OCI-M2 (cell line): ENCODE data around the gene ZNF335.

Source experiments
- DNase-seq: peaks from one replicate; lab custom pipeline; 2025; ENCODE audit not compliant: unreplicated experiment; lab: John Stamatoyannopoulos, UW

ZNF335 gene, protein sequence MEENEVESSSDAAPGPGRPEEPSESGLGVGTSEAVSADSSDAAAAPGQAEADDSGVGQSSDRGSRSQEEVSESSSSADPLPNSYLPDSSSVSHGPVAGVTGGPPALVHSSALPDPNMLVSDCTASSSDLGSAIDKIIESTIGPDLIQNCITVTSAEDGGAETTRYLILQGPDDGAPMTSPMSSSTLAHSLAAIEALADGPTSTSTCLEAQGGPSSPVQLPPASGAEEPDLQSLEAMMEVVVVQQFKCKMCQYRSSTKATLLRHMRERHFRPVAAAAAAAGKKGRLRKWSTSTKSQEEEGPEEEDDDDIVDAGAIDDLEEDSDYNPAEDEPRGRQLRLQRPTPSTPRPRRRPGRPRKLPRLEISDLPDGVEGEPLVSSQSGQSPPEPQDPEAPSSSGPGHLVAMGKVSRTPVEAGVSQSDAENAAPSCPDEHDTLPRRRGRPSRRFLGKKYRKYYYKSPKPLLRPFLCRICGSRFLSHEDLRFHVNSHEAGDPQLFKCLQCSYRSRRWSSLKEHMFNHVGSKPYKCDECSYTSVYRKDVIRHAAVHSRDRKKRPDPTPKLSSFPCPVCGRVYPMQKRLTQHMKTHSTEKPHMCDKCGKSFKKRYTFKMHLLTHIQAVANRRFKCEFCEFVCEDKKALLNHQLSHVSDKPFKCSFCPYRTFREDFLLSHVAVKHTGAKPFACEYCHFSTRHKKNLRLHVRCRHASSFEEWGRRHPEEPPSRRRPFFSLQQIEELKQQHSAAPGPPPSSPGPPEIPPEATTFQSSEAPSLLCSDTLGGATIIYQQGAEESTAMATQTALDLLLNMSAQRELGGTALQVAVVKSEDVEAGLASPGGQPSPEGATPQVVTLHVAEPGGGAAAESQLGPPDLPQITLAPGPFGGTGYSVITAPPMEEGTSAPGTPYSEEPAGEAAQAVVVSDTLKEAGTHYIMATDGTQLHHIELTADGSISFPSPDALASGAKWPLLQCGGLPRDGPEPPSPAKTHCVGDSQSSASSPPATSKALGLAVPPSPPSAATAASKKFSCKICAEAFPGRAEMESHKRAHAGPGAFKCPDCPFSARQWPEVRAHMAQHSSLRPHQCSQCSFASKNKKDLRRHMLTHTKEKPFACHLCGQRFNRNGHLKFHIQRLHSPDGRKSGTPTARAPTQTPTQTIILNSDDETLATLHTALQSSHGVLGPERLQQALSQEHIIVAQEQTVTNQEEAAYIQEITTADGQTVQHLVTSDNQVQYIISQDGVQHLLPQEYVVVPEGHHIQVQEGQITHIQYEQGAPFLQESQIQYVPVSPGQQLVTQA (N-terminal part only)

DNA sequence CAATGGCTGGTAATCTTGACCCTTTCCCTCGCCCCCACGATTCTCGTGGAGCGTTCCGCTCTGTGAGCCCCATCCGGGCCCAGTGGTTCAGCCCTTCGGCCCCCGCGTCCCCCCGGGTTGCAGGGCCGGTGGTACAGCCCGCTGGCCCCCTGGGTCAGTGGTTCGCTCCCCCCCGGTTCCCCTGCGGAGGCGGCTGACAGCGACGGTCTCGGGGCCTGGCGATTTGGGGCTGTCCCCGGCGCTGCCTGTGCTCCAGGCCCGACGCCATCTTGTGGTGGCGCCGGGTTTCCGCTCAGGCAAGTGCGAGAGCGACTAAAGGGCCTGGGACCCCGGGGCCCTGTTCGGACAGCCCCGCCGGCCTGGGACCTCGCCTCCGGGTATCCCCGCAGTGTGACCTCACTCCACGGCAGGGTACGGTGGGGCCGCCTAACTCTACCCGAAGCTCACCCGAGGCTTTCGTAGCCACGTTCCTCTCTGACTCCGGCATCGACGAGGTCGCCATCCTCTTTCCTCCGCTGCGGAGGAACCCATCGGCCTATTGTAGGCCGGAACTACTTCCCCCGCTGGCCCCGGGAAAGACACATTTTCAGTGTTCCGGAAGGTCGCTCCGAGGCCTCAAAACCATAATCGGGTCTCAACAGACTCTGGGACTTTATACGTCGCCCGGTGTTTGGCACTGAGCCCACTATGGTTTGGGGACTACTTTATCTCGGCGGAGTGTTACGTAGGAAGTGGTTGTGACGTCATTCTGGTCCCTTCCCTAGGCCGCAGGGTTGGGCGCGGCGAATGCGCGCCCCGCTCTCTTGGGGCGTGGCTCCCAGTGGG lies at the start of gene ZNF335:
ZNF335 (minus strand) TSS at position 529 of the 825 bp plus-strand sequence. CDS start 793 bp downstream, outside the sequence.
- peak; percentile 87 for DNase-seq

GRCh38 chr20:46020555-46020954 lies 48.6 kb upstream of the ZNF335 start:
- no peak for DNase-seq

GRCh38 chr20:46018611-46019010 lies 46.6 kb upstream of the ZNF335 start:
- no peak for DNase-seq

DNA sequence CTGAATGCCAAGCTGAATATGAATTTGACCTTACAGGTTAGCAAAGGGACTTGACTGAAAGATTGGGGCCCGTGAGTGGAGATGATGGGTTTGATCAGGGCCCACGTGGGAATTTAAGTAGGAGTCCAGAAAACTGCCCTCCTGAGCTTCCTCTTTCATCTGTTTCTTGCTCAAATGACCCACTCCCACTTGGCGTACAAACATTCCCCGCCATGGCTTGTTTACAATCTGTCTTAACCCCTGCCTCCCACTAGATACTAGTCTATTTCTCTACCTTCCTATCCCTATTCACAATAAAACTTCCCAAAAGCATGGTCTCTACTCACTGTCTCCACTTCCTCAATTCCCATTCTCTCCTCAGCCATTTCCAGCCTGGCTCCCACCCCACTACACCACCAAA lies 46.1 kb upstream of the ZNF335 start:
- no peak for DNase-seq

GRCh38 chr20:46017272-46017671 lies 45.3 kb upstream of the ZNF335 start:
- no peak for DNase-seq

DNA sequence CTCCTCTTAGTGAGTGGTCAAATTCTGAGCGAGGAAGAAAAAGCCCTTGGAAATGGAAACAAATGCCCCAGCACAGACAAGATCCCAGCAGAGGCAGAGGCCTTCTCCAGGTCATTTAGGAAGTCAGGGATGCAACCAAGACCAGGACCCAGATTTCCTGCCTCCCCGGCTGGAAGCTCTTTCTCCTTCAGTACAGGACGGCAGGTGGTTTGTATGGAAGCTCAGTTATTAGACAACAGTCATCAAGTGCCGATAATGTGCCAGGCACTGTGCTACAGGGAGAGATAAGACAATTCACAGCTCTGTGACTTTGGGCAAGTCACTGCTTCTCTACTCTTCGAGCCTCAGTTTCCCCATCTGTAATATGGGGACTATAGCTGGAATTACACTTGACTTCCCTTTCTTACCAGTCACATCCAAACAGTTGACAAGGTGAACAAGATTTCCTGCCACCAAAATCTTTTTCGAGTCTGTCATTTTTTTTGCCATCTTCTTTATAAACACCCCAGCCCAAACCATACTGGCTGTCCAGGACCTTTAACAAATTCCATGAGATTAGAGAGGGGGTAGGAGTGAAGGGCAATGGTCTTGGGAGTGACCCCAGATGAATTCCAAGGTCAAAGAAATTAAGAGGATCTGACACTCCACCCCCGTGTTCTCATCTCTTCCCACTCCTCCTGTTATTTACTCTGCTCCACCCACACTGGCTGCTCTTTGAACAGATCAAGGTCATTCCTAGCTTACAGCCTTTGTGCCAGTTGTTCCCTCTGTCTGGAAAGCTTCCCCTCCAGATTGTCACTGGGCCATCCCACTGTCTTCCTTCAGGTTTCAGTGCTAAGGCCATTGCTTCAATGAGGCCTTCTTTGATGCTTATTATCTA lies 42.8 kb upstream of the ZNF335 start:
- no peak for DNase-seq

DNA sequence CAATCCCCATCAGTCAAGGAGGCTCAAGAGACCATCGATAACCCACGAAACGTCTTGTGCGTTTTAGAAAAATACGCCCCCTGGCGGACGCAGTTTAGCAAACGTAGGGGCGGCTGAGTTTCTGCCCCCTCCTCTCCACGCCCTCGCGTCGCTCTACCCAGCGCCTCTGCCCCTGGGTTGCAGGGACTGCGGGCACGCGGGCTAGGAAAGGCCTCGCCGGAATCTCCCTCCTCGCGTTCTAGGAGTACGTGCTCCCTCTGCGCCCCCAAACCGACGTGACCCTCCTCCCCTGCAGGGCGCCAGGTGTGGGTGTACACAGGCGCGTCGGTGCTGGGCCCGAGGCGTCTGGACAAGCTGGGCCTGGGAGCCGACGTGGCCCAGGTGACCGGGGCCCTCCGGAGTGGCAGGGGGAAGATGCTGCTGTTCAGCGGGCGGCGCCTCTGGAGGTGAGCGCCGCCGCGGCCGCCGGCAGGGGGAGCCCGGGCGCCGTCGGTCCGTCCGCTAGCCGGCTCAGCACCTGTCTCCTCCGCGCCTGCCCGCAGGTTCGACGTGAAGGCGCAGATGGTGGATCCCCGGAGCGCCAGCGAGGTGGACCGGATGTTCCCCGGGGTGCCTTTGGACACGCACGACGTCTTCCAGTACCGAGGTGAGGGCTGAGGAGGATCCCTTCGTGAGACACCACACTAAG lies 42.0 kb upstream of the ZNF335 start:
- DNase-seq, result peak; percentile 27

DNA sequence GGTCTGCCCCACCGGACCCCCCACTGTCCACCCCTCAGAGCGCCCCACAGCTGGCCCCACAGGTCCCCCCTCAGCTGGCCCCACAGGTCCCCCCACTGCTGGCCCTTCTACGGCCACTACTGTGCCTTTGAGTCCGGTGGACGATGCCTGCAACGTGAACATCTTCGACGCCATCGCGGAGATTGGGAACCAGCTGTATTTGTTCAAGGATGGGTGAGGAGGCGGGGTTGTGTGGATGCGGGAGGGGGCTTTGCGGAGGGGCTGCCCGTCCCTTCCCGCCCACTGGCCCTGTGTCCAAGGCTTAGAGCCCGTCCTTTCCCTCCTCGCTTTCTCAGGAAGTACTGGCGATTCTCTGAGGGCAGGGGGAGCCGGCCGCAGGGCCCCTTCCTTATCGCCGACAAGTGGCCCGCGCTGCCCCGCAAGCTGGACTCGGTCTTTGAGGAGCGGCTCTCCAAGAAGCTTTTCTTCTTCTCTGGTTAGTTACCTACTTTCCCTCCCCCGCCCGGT lies 41.4 kb upstream of the ZNF335 start:
- DNase-seq, result no peak

DNA sequence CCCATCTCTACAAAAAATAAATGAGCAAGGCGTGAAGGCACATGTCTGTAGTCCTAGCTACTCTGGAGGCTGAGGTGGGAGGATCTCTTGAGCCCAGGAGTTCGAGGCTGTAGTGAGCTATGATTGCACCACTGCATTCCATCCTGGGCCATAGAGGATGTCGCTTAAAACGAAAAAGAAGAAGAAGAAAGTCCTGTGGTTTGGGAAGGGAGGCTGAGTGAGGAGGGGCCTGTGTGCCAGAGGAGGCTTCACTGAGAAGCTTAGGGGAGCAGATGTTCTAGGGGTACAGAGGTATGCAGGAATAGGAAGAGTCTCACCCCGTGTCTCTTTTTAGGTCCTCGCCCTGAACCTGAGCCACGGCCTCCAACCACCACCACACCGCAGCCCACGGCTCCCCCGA lies 40.9 kb upstream of the ZNF335 start:
- DNase-seq, result no peak

DNA sequence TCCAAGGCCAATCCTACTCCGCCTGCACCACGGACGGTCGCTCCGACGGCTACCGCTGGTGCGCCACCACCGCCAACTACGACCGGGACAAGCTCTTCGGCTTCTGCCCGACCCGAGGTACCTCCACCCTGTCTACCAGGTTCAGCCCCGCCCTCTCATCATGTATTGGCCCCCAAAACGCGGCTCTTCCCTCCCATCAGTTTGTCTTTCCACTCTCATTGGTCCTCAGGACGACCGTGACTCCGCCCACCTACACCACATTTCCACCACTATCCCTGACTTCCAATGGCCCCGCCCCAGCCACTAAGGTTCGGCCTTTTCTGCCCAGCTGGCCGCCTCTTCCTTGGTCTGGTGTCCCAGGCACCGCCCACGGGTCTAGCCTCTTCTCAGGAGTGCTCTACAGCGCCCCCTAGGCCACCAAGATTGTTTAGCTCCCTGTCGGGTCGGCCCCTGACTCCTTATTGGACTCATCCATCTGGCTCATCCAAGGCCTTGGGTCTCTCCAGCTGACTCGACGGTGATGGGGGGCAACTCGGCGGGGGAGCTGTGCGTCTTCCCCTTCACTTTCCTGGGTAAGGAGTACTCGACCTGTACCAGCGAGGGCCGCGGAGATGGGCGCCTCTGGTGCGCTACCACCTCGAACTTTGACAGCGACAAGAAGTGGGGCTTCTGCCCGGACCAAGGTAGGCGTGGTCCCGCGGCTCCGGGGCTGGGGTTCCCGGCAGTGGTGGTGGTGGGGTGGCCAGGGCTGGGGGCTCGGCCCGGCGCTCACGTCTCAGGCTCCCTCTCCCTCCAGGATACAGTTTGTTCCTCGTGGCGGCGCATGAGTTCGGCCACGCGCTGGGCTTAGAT lies 39.9 kb upstream of the ZNF335 start:
- DNase-seq, result no peak

- DNase-seq, result no peak
Measured at GRCh38 chr20:46010491-46011391, 38.7 kb upstream of the ZNF335 start.

DNA sequence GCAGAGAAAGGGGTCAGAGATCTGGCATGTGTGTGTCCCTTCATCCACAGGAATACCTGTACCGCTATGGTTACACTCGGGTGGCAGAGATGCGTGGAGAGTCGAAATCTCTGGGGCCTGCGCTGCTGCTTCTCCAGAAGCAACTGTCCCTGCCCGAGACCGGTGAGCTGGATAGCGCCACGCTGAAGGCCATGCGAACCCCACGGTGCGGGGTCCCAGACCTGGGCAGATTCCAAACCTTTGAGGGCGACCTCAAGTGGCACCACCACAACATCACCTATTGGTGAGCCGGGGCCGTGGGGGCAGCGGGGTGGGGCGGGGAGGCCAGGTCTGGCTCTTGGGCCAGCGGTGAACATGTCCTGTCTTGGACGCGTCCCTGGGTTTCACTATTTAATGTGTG lies 37.8 kb upstream of the ZNF335 start:
- no peak for DNase-seq

- DNase-seq, result no peak
Measured at GRCh38 chr20:46007671-46008070, 35.7 kb upstream of the ZNF335 start.

DNA sequence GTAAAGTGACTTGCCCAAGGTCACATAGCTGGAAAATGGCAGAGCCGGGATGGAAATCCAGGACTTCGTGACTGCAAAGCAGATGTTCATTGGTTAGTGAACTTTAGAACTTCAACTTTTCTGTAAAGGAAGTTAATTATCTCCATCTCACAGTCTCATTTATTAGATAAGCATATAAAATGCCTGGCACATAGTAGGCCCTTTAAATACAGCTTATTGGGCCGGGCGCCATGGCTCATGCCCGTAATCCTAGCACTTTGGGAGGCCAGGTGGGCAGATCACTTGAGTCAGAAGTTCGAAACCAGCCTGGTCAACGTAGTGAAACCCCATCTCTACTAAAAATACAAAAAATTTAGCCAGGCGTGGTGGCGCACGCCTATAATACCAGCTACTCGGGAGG lies 35.0 kb upstream of the ZNF335 start:
- DNase-seq, result no peak

DNA sequence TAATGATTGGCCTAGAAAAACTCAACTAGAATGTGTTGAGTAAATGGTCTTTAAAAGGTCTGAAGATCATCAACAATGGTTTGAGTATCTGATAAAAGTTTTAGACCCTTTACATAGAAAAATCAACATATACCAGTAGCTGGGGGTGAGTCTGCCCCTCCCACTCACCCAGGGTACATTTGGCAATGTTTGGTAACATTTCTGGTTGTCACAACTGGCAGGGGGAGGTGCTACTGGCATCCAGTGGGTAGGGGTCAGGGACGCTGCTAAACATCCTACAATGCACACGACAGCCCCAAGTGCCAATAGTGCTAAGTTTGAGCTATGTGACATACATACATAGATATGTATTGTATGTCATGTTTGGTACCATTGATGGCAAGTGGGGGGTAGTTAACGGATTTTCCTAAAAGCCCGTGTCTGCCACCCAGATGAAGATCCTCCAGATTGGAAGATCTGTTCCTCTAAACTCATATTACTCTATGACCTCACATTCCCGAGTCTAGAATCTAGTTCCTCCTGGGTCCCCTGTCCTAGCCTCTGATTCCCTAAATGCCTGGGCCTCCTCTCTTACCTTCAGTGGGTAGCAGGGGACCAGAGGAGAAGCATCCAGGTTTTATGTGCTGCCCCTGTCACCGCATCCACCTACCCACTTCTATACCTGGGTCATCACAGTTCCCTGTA lies 34.2 kb upstream of the ZNF335 start:
- no peak for DNase-seq

DNA sequence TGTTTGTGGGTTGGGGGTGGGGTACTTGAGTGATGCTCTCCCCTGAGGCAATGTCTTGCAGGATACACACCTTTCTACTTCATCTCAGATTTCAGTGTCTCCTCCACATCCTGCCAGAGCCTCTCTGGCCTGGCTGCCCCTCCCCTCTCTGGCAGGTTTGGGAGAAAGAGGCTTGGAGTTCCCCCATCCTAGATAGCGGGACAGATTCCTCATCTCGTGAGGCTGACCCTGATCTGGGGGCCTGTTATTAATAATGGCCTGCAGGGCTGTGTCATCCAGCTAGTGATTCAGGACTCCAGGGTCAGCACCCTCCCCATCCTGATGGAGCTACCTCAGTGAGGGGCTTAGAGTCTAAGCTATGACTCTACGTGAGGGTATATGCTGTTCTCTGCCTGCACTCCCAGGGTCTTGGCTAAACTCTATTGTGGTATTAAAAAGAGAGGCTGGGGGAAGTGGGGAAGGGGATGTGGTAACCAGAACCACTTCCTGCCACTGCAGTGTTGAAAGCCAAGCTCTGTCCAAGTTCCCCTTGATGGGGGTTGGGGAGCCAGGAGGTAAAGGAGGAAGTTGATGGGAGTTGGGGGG lies 33.0 kb upstream of the ZNF335 start:
- DNase-seq, result no peak
